RPMI7951 (cell line): ENCODE data around the gene DZIP1. TPM values are rescaled to one million over a fixed set of nuclear protein-coding genes. Genes with fewer than 3 reads are reported as not detected.

ENCODE experiments used
- DNase-seq: peaks from one replicate; pipeline ENCODE4 v3.0.0-alpha.2; 2012; ENCODE audit warnings: low read depth
- total RNA-seq: library from RNA; depleted of rRNA; stranded (reverse); fragments of >200 nt; shearing (Covaris generic); gene quantifications from 2 replicates; pipeline ENCODE4 v1.2.3, GENCODE V29; 2014; rRNA removed

The DZIP1 gene
- total RNA-seq, 1 experiment from 2014 or later: 15.7 TPM

DNA sequence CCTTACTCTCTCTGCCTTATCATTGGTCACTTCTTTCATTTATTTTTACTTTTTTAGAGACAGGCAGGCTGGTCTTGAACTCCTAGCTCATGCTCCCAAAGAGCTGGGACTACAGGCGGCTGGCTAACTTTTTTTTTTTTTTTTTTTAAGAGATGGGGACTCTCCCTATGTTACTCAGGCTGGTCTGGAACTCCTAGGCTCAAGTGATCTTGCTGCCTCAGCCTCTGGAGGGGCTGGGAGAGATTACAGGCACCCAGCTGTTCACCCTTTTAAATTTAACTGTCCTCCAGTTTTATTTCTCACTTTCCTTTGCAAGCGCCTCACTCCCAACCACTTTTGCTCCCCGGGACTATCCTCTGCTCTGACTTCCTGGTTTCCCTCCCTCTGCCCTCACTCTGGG is 97.6 kb downstream of the DZIP1 start:
- no peak for DNase-seq

DNA sequence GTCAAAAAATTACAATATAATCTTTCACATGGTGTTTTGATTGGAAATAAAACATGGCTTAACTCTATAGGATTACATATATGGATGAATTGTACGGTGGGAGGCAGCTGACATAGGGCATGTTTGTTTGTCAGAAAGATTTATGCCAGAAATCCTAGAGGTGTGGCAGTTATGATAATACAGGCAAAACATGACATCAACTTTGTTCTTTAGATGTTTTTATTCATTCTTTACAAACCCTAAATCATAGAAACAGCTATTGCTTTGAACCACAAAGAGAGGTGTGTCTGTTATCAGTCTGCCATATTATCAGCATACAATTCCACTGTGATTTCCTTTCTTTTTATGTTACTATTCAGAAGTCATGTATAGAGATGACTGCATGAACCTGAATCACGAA is 100.2 kb downstream of the DZIP1 start:
- DNase-seq: no peak

DNA sequence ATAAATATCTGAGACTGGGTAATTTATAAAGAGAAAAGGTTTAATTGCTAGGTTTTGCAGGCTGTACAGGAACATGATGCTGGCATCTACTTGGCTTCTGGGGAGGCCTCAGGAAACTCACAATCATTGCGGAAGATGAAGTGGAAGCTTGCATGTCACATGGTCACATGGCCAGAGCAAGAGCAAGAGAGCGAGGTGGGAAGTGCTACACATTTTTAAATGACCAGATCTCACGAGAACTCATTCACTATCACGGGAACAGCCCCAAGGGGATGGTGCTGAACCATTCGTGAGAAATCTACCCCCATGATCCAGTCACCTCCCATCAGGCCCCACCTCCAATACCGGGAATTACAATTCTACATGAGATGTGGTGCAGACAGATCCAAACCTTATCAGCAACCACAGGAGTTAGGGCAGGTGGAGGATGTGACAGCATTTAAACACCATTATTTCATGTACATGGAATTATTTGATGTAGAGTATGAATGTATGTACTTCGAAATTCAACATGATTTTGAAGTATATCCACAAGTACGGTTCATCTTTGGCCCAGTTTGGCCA is 102.5 kb downstream of the DZIP1 start:
- DNase-seq: no peak

DNA sequence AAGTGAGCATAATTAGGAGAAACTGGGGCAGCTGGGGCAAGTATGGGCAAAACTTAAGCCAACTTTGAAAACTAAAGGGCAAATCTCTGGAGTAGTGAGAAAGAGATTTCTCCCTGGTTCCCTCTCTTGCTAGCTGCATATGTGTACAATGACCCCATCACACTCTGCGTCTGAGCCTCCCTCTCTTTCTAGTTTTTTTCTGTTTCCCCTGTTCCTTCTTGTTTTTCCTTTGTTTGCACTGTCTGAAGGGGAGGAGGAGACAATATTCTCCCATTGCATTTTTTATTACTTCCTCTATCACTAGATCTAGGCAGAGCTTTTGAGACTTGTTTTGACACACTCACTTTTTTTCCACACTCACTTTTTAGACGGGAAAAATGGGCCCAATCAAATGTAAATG is 103.2 kb downstream of the DZIP1 start:
- DNase-seq: no peak

DNA sequence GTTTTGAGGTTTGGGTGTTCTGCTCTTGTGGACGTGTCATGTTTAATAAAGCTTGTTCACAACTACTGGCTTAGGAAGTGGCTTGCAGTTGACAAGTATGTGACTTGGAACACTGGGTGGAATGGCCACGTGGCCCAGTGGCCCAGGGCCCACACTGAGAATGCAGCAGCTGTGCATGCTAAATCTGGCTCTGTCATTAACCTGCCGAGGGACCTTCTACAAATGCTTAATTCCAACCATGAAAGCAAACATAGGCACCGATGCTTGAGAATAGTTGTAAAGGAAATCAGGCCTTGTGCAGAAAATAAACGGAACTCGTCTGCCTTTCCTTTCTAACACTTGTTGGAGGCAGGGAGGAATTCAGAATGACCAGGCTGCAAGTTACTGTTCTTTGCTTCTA is 103.6 kb downstream of the DZIP1 start:
- DNase-seq: no peak

DNA sequence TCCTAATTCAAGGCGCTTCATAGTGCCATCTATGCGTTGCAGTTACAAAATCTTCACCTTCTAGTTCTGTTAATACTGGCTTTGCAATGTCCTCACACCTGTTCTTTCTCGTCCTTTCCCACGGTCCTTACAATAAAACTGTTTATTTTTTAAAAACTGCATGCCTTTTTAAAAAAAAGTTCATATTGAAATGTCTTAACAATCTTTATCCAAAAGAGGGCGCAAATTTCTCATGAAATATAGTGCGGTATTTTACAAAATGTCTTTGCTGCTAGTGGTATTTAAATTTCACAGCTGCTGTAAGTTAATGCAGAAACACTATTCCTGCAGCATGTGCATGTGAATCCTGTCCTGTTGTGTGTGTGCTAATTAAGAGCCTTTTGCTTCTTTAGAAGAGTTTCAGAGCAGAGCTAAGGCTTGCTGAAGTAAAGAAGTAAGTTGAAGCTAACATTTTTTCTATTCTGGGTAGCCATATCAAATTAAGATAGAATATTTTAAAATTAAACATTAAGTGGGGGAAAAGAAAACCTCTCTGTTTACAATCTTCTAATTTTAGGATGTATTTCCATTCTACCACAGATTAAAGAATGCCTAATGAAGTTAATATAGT is 107.8 kb downstream of the DZIP1 start:
- peak; percentile 28 for DNase-seq

DNA sequence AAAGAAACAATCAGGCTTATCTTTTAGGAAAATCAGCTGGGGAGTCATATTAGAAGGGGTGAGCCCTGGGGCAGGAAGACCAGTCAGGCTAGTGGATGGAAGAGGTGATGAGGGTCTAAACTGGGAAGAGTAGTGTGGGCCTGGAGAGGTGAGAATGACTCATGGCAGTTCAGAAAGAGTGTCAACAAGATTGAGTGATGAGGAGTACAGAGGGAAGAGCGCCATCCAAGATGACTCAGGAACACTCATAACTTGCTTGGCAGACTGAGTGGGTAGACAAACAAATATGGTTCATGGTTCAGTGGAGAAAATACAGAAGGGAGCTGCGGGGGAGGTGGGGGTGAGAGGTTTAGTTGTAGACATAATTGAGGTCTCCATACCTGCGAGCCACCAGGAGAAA is 109.3 kb downstream of the DZIP1 start:
- peak; percentile 81 for DNase-seq

DNA sequence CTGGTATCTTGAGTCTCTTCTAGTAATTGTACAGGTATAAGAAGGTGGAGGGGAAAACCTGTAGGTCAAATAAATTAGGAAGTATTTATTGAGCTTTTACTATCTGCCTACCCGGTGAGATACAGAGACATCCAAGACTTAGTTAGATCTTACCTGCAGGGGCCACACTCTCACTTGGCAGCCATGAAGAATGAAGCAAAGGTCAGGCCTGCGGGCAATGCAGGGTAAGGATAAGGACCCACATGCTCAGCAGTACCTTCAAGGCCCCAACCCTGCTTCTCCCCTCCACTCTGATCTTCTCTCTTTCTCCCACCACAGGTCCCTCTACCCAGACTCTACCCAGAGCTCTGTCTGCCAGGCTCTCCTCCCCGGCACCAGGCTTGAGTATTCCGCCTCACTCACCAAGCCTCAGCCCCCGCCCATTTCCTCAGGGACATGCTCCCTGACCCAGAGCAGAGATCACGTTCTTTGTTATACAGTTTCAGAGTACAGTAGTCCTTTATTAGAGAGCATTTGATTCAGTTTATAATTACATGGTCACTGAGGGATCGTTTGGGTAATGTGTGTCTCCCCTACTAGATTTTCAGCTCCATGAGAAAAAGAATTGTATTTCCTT is 110.9 kb downstream of the DZIP1 start:
- DNase-seq: no peak

DNA sequence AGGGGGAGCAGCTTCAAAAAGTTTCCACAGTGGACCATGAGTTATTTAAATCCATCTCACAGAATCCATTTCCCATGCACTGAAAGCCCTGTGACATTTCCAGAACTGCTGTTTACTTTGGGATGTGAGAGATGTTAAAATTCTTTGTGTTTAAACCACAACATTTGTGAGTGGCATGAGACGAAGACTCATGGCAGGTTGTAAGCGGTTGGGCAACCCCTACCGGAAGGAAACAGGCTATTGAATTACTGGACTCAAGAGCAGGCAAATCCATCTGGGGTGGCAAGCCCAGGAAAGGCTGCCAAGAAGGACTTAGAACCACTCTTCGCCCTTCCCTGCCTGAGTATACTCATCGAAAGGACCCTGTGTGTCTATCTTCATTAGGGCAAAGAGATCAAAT is 114.3 kb downstream of the DZIP1 start:
- DNase-seq: peak; percentile 77

Other genes with a start within 250 kb of the DZIP1 start
- gene CLDN10, start 92.0 kb downstream of the DZIP1 start, total RNA-seq: not detected in 2 replicates
- gene DNAJC3, start 32.4 kb upstream of the DZIP1 start, total RNA-seq: 30.0 and 31.1 TPM in 2 replicates